ENCODE measurements around the gene ZNF787. TPM values are rescaled to one million over a fixed set of nuclear protein-coding genes. Genes with fewer than 3 reads are reported as not detected.
"Not testable (repeated sequence)": the region's sequence is repeated elsewhere in the genome, so short reads cannot be mapped to it uniquely, and the experiment has no call there.

Gene ZNF787
- total RNA-seq, 1 experiment from 2014 or later = 43.8 TPM

DNA sequence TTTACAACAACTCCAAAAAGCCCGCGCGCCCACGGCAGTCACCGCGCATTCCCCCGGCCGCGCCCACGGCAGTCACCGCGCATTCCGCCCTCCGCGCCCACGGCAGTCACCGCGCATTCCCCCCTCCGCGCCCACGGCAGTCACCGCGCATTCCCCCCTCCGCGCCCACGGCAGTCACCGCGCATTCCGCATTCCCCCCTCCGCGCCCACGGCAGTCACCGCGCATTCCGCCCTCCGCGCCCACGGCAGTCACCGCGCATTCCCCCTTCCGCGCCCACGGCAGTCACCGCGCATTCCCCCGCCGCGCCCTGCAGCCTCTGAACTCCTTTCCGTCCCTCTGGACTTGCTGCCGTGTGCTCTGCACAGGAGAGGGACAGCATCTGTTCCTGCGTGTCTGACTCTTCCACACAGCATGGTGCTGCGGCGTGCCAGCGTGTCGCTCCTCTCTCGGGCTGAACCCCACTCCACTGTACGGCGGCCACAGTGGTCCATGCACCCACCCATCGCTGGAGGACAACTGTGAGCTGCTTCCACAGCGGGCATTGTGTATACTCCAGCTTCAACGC, 15.2 kb downstream of the ZNF787 start:
- DNase-seq (ENCODE audit: low read depth) = not testable (repeated sequence)

DNA sequence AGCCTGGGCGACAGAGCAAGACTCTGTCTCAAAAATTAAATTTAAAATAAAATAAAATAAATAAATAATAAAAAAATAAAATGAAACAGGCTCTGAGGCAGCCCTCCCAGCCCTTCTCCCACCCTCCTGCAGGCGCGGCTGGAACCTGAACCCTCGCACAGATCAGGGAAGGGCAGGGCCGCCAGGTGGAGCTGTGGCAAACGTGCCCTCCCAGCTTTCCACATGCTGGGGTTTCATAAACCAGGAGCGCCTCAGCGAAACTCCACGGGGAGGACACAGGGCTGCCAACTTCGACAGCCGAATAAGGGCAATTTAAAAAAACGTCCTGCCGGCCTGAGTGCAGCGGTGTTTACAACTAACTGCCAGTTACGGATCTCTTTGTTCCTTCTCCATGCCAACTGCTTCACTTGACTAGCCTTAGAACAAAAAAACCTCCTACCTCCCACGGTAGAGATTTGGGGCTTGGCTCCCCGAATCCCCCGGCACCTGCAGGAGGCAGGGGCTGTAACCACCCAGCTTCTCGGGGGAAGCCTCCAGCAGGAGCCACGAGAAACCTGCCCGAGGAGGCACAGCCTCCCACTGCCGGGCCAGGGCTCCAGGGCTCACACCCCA, 15.9 kb downstream of the ZNF787 start:
- DNase-seq (ENCODE audit: low read depth) = peak; percentile 32

DNA sequence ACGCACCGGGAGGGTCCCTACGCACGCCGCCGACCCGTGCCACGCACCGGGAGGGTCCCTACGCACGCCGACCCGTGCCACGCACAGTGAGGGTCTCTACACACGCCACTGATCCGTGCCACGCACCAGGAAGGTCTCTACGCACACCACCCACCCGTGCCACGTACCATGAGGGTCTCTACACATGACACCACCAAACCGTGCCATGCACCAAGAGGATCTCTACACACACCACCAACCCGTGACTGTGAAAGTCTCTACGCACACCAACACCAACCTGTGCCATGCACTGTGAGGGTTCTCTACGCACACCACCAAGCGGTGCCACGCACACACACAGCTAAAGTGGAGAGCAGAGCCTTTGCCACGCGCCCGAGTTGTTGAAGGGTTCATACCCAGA, 16.7 kb downstream of the ZNF787 start:
- DNase-seq (ENCODE audit: low read depth) = no peak

DNA sequence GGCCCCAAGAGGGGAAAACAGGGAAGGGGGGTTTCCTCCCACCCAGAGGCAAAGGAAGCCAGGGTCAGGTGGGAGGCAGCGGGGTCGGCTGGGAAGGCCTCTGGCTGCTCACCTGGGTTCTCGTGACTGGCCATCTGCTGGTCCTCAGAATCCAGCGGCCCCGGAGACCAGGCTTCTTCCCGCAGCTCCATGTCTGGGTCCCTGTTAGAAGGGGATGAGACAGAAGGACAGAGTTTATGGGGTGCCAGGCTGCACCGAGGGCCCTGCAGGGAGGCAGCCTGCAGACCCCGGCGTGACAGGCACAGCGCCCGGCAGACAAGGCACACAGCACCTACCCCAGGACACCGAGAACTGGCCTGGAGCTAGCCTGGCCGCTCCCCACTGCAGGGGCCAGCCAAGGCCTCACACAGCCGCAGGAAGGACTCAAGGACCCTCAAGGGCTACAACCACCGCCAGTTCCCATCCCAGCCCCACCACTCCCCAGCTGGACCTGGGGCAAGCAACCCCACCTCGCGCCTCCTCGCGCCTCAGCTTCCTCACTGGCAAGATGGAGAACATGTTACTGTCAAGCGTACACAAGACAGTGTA, 18.0 kb downstream of the ZNF787 start:
- no peak for DNase-seq (ENCODE audit: low read depth)

DNA sequence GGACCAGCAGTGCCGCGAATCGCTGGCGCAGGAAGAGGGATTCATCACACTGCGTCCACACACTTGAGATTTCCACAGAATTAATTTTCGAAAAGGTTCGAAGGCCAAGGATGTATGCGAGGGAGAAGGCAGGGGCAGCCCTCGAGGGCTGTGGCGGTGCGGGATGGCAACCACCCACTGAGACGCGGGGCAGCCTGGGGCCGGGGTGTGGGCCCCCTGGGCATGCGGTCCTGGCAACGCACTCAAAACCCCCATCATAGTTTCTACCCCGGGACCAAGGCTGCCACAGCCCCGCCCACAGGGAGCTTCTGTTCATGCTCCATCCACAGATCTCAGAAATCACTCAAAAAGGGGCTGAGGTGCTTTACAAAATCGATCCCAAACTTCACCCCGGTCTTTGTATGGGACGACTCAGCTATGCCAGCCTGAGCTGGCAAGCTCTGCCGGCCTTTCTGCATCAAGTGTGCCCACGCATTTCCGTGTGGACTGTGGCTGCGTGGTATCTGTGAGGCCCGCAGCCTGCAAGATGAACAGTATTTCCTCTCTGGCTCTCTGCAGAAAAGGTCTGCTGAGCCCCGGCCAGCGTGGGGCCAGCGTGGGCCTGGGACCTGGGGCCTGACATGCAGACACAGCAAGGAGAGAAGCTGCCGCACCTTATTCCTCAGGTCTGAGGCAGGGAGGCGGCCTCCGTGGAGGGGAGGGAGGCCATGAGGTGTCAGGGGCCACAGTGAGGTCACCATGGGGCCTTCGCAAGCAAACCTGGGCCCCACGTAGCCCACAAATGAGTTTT, 19.2 kb downstream of the ZNF787 start:
- DNase-seq (ENCODE audit: low read depth) = no peak

DNA sequence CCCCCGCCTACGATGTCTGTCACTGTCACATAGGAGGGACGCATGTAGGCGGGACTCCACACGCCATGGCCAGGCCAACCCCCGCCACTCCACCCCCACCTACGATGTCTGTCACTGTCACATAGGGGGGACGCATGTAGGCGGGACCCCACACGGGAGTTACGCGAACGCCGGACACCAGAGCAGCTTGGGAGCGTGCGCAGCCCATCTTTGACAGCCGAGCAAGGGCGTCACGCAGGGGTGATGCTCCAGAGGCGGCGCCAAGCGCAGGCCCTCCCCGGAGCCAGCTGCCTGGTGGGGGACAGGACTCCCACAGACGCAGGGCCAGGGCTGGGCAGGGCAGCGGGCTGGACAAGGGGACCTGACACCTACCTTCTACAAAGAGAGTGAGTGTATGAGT, 20.0 kb downstream of the ZNF787 start:
- no peak for DNase-seq (ENCODE audit: low read depth)

DNA sequence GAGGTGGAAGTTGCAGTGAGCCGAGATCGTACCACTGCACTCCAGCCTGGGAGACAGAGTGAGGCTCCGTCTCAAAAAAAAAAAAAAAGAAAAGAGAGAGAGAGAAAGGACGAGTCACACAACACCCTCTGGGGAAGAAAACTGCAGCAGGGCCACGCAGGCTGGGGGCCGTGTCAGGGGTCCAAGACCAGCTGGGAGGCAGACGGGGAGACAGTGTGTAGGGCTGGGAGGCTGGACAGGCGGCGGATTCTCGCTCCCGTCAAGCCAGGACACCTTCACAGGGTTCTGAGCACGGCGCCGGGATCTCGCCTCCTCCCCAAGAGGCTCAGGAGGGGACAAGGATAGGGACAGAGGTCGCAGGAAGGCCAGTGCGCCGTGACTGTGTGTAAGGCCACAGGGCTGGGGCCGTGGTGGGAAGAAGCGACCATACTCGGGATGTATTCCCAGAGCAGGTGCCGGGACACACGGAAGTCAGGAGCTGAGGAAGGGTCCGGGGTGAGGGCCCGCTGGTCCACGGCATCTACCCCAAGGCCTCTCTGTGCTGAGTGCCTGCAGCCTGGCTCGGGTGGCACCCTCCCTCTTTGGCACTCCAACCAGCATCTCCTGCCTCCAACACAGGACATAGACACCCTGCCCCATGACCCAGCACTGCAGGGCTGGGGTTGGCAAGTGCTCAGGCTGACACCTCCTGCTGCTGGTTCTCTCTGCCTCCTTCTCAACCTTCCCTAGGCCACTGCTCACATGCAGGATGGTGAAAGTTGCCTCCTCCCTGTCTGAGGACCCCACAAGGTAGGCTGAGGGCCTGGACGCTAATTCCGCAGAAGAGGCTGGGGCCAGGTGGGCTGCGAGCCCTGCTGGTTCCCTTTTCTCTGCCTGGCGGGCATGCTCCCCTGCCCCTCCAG, 21.2 kb downstream of the ZNF787 start:
- no peak for DNase-seq (ENCODE audit: low read depth)

DNA sequence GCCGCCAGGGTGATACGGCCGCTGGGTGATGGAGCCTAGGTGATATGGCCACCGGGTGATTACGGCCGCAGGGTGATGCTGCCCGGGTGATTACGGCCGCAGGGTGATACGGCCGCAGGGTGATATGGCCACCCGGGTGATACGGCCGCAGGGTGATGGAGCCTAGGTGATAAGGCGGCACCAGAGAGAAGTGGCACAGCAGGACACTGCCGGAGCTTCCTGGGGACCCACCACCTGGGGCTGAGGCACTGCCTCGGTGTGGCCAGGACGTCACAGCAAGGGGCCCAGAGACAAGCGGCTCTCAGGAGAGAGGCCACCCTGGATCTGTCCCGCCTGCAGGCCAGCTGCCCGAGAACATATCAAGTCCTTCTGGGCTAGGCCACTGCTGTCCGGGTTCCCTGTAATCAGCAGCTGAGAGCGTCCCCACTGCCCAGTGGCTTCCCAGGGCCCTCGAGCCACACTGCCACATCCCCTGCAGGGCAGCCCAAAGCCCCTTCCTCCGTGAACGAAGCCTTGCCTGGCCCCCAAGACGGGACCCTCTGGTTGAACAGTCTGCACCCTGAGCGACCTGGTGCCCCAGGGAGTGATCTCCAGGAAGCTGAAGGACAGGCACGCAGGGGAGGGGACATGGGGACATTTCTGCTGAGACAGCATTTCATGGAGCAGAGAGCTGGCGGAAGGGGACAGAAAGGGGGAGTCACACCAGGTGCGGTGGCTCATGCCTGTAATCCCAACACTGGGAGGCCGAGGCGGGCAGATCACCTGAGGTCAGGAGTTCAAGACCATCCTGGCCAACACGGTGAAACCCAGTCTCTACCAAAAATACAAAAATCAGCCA, 22.1 kb downstream of the ZNF787 start:
- no peak for DNase-seq (ENCODE audit: low read depth)

DNA sequence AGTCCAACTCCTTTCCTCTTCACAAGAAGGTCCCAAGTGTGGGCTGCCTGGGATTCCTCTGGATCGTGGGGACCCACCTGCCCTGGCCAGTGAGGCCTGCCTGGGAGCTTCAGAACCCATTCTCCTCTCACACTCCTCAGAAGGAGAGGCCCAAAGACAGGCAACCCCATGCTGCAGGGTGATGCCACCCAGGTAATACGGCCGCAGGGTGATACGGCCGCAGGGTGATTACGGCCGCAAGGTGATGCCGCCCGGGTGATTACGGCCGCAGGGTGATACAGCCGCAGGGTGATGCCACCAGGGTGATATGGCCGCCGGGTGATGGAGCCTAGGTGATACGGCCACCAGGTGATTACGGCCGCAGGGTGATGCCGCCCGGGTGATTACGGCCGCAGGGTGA, 22.9 kb downstream of the ZNF787 start:
- not testable (repeated sequence) for DNase-seq (ENCODE audit: low read depth)

DNA sequence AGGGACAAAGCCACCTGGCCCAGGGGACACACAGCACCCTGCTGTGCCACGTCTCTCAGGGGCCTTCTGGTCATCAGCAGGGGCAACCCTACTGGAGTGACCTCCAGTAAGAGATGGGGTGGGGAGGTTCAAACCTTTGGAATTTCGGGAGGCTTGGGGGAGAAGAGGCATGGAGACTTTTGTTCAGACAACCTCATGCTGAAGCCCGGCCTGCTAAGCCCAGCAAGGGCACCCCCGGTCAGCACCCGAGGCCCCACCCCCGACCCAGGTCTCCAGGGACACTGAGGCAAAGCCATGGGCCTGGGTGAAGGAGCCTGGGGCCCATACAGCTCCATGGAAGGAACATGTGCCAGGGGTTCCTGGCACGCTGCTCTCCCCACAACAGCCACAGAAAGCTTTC, 23.3 kb downstream of the ZNF787 start:
- DNase-seq (ENCODE audit: low read depth) = no peak

DNA sequence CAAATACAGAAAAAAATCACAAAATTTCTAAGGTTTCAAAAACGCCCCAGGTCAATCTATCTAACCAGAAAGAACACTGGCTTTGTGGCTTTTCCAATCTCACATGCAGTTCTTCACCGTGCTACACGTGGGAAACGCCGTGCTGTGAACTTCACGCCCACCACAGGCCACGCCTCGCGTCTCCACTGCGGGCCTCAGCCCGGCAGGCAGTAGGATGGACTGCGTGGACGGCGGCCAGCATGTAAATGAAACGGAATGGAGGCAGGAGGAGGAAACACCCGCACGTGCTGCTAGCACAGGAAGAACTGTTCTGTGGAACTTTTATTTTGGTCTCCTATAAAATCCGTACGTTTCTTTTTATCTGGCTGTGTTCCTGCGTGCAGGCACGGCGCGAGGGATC, 23.8 kb downstream of the ZNF787 start:
- no peak for DNase-seq (ENCODE audit: low read depth)

DNA sequence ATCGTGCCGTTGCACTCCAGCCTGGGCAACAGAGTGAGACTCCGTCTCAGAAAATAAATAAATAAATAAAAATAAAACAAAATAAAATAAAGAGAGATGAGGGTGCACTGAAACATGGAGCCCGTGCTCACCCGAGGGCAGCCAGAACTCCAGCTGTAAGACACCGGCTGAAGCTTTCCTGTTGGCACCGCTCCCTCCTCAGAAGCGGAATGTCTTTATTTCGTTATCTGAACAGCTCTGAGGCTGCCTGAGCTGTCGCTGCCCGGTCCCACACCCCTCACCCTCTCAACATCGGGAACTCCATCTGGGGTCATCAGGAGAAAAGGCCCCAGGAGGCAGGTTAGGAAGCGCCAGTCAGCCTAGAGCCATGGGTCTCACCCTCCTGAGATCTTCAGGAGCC, 24.4 kb downstream of the ZNF787 start:
- no peak for DNase-seq (ENCODE audit: low read depth)

DNA sequence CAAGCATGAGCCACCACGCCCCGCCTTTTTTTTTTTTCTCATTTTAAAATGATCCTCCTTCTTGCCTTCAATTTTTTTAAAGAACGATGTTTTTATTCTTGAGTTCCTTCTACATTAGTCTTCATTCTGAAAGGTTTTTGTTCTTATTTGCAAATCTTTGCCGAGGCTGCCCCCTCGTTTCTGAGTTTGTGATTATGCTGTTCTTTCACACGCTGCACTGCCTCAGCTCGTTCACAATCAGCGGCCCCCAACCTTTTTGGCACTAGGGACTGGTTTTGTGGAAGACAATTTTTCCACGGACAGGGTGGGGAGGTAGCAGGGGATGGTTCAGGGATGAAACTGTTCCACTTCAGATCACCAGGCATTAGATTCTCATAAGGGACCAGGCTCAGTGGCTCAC, 26.6 kb downstream of the ZNF787 start:
- no peak for DNase-seq (ENCODE audit: low read depth)

DNA sequence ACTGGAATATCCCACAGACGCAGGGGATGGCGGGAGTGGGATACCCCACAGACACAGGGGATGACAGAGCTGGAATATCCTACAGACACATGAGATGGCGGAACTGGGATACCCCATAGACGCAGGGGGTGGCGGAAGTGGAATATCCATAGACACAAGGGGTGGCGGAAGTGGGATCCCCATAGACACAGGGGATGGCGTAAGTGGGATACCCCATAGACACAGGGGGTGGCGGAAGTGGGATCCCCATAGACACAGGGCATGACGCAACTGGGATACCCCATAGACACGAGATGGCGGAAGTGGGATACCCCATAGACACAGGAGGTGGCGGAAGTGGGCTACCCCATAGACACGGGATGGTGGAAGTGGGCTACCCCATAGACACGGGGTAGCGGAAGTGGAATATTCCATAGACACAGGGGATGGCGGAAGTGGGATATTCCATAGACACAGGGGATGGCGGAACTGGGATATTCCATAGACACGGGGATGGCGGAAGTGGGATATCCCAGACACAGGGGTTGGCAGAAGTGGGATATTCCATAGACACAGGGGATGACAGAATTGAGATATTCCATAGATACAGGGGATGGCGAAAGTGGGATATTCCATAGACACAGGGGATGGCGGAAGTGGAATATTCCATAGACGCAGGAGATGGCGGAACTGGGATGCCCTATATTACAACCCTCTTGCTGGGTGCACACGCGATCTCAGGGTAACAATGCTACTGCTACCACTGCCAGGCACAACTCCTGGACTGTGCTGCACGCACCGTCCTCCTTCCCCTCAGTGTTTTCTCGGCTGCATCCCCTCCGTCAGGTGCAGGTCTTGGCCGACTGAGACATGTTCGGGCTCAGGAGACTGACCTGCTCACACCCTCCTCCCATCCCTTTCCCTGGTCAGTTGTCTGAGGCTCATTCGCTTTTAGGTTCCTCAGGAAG, 28.1 kb downstream of the ZNF787 start:
- DNase-seq (ENCODE audit: low read depth) = no peak

DNA sequence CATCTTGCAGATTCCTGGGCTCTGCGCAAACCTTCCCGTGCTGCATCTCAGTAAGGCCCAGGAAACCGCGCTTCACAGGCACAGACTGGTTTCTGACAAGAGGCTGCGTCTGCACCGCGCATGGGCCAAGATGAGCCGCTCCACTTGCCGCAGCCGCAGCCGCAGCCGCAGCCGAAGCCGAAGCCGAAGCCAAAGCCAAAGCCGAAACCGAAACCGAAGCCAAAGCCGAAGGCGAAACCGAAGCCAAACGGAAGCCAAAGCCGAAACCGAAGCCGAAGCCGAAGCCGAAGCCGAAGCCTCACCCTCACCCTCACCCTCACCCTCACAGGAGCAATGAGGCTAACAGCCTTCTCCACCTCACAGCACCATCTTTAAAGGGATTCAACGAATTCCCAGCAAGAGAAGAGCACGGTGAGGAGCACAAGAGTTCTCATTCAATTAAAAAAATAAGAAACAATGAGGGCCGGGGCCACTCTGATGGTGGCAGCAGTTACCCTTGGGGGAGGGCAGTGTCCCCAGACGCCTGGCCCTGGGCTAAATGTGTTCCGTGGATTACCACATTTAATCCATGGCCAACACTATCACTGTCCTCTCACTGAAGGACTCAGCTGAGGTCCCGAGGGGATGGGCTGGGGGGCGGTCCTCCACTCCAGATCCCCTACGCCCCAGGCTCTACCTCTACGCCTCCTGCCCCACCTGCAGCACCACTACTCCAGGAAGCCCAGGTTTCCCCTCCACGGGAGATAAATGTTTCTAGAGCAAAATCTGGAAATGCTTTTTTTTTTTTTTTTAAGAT, 29.1 kb downstream of the ZNF787 start:
- no peak for DNase-seq (ENCODE audit: low read depth)

DNA sequence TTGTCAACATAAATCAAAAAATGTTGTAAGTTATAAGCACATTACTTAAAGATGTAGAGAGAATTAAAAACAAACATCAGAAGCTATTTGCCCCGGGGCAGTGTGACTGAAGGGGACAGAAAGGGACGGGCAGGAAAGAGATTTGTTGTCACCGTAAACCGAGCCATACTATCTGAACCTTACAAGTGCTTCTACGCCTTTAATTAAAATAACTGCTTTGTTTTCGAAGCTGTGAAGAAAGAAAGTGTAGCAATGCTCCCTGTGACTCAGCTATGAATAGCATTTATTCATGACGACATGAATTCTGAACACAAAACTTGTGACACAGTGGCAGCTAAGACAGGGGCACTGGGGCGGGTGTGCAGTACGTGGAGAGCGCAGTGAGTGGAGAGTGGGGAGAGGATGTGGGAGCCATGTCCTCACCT, 30.0 kb downstream of the ZNF787 start:
- DNase-seq (ENCODE audit: low read depth) = no peak

DNA sequence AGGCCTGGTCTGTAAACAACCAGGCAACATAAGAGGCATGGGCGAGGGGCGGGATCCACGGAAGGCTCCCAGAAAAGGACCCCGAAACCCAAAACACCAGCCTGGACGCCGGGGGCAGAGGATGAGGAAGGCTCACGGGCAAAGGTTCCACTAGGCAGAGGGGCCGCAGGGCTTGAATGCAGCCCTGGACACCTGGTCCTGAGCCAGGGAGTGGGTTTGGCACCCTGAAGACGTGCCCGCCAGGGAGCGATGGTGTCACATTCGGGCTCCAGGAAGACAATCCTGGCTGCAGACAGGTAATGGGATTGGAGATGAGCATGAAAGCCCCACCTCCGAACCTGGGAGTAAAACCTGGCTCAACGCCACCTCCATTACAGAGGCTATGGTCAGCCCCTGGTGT, 31.8 kb downstream of the ZNF787 start:
- DNase-seq (ENCODE audit: low read depth) = no peak

DNA sequence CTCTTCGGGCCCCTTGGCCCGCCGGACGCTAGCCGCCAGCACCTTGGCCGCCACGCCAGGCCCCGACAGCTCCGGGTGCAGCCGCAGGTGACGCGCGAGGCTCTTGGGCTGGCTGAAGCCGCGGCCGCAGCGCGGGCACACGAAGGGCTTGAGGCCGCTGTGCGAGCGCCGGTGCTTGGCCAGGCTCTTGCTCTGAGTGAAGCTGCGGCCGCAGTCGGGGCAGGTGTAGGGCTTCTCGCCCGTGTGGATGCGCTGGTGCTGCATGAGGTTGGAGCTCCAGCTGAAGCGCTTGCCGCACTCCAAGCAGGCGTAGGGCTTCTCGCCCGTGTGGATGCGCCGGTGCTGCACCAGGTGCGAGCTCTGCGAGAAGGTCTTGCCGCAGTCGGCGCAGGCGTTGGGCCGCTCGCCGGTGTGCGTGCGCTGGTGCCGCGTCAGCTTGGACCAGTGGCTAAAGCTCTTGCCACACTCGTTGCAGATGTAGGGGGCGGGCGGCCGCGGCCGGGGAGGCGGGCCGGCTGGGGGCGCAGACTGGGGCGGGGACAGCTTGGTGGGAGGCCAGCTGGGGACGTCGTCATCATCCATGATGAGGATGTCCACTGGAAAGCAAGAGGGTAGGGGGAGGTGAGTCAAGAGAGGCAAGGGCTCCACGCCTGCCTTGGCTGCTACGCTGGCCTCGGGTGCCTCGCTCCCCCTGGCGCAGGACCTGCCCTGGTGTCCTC, 32.4 kb downstream of the ZNF787 start:
- DNase-seq (ENCODE audit: low read depth) = no peak

Data from Daoy (cell line).